B cell (primary cell): Measurements from ENCODE around the gene TTC23L. TPM values are rescaled to one million over a fixed set of nuclear protein-coding genes. Genes with fewer than 3 reads are reported as not detected.
A peak's percentile ranks its signal among the peaks of the same experiment; 100 is the strongest.
"Not testable (repeated sequence)": the region's sequence is repeated elsewhere in the genome, so short reads cannot be mapped to it uniquely, and the experiment has no call there.

Experiments used
- ATAC-seq: fragments of 200-7000 bp; cut with Tn5 transposase; one replicate; pipeline ENCODE4 v1.10.0; 2021; ENCODE audit warnings: low read depth, mild to moderate bottlenecking, moderate number of reproducible peaks, moderate library complexity
- CTCF ChIA-PET: fragments of 350-600 bp; sonication (Branson Sonifier 250); formaldehyde crosslinking; loops from one replicate; lab custom pipeline; 2021; ENCODE audit warnings: antibody characterized with exemption, inconsistent platforms; lab: Charles Lee
- POLR2A ChIA-PET: fragments of 350-600 bp; sonication (Branson Sonifier 250); formaldehyde crosslinking; loops from one replicate; lab custom pipeline; 2021; ENCODE audit warnings: antibody characterized with exemption; lab: Charles Lee
- DNase-seq: peaks from one replicate; pipeline ENCODE4 v3.0.0; 2013
- H2AFZ ChIP-seq: 2 replicates; pipeline ENCODE4 v1.6.1; 2012; ENCODE audit warnings: mild to moderate bottlenecking, low read depth, low read length; ENCODE audit not compliant: insufficient read depth, poor library complexity, severe bottlenecking
- H3K27ac ChIP-seq, 2 donors: 1 replicate in 1 of 2; 2 replicates in 1 of 2; pipeline ENCODE4 v1.5.1; 2012 to 2013; ENCODE audit warnings: low read length in 2 of 2, mild to moderate bottlenecking in 2 of 2, moderate library complexity in 1 of 2
- H3K27me3 ChIP-seq, 4 experiments: fragments of 200-600 bp in 1 of 4; sonication (generic) in 1 of 4; replicated peaks in 1 of 4; 1 replicate in 2 of 4; 2 replicates in 2 of 4; pipeline versions ENCODE4 v1.6.1 to v1.7.0; 2013 to 2016; ENCODE audit warnings: low read length in 3 of 4, mild to moderate bottlenecking in 2 of 4, mixed read lengths in 1 of 4, moderate library complexity in 1 of 4; ENCODE audit not compliant: insufficient read depth in 4 of 4, control insufficient read depth in 3 of 4; ENCODE audit errors: control extremely low read depth in 1 of 4
- H3K36me3 ChIP-seq, 2 experiments: replicated peaks in 1 of 2; 1 replicate in 1 of 2; 2 replicates in 1 of 2; pipeline versions ENCODE4 v1.6.1 to v1.7.1; 2013; ENCODE audit warnings: low read length in 1 of 2; ENCODE audit not compliant: insufficient read depth in 2 of 2, control insufficient read depth in 1 of 2; ENCODE audit errors: control extremely low read depth in 1 of 2, extremely low read depth in 1 of 2
- H3K4me1 ChIP-seq, 2 donors: fragments of 200-600 bp in 1 of 2; sonication (generic) in 1 of 2; 1 replicate in 1 of 2; 2 replicates in 1 of 2; pipeline versions ENCODE4 v1.5.1 to v1.6.1; 2013 to 2017; ENCODE audit warnings: low read length in 2 of 2; ENCODE audit not compliant: control insufficient read depth in 2 of 2, insufficient read depth in 2 of 2
- H3K4me2 ChIP-seq: replicated peaks from 2 replicates; pipeline ENCODE3; 2012; ENCODE audit warnings: mild to moderate bottlenecking, low read depth, low read length; ENCODE audit not compliant: poor library complexity, severe bottlenecking
- H3K4me3 ChIP-seq, 5 experiments: fragments of 200-600 bp in 1 of 5; sonication (generic) in 1 of 5; 1 replicate in 3 of 5; 2 replicates in 2 of 5; pipeline versions ENCODE4 v1.5.1 to v1.7.0; 2011 to 2016; ENCODE audit warnings: low read length in 4 of 5, mild to moderate bottlenecking in 4 of 5, low read depth in 2 of 5, control low read depth in 1 of 5, moderate library complexity in 1 of 5; ENCODE audit not compliant: insufficient read depth in 1 of 5; ENCODE audit errors: control extremely low read depth in 1 of 5, extremely low read depth in 1 of 5
- H3K79me2 ChIP-seq: fragments of 200-600 bp; sonication (generic); one replicate; pipeline ENCODE4 v1.6.0; 2016; ENCODE audit warnings: low read length; ENCODE audit not compliant: control insufficient read depth, insufficient read depth
- H3K9ac ChIP-seq: fragments of 200-600 bp; sonication (generic); 2 replicates; pipeline ENCODE4 v1.6.1; 2017; ENCODE audit warnings: mild to moderate bottlenecking, low read length, moderate library complexity
- H3K9me3 ChIP-seq, 3 donors: one replicate each; pipeline versions ENCODE4 v1.6.1 to v1.7.1; 2013; ENCODE audit warnings: low read length in 2 of 3; ENCODE audit not compliant: control insufficient read depth in 2 of 3, insufficient read depth in 1 of 3; ENCODE audit errors: control extremely low read depth in 1 of 3
- H4K20me1 ChIP-seq: 2 replicates; pipeline ENCODE4 v1.6.0; 2012; ENCODE audit warnings: mild to moderate bottlenecking, low read length; ENCODE audit not compliant: insufficient read depth, control insufficient read depth, poor library complexity, severe bottlenecking
- H3K27ac Mint-ChIP-seq: one replicate; pipeline ENCODE4 v1.8.0; 2021; ENCODE audit warnings: mixed read lengths
- H3K27me3 Mint-ChIP-seq: one replicate; pipeline ENCODE4 v1.8.0; 2021; ENCODE audit warnings: mixed read lengths
- H3K4me1 Mint-ChIP-seq: one replicate; pipeline ENCODE4 v1.8.0; 2021; ENCODE audit warnings: mixed read lengths
- H3K4me3 Mint-ChIP-seq: one replicate; pipeline ENCODE4 v1.8.0; 2021; ENCODE audit warnings: mixed read lengths
- H3K9me3 Mint-ChIP-seq: one replicate; pipeline ENCODE4 v1.8.0; 2022; ENCODE audit warnings: mixed read lengths; ENCODE audit not compliant: insufficient read depth
- CTCF ChIP-seq: fragments of 200-600 bp; IDR thresholded peaks from one replicate; pipeline ENCODE4 v1.8.0; 2022; ENCODE audit warnings: antibody characterized with exemption, mild to moderate bottlenecking
- EZH2 ChIP-seq: IDR thresholded peaks from 2 replicates; pipeline ENCODE4 v1.6.1; 2012; ENCODE audit warnings: borderline replicate concordance, low read depth, mild to moderate bottlenecking, moderate library complexity, low read length; ENCODE audit not compliant: insufficient read depth, poor library complexity, severe bottlenecking
- WGBS: methylation state at CpG from one replicate; pipeline ENCODE4 v1.1.5; 2013; ENCODE audit warnings: missing lambda C conversion rate; ENCODE audit not compliant: insufficient coverage; 5-methylcytosine and 5-hydroxymethylcytosine counted together
- intact Hi-C: fragments of 100-400 bp; cut with micrococcal nuclease; formaldehyde crosslinking; loops from one replicate; pipeline ENCODE4 v1.10.0; 2022
- polyA plus RNA-seq: library from polyadenylated mRNA; depleted of rRNA; stranded (reverse); fragments of >200 nt; gene quantifications from 2 replicates; pipeline ENCODE4 v1.2.3, GENCODE V29; 2012
- total RNA-seq, 2 donors: library from RNA; stranded (reverse); fragments of 120-200 nt in 1 of 2; gene quantifications; 1 replicate in 1 of 2; 2 replicates in 1 of 2; pipeline versions ENCODE4 v1.2.3 to v1.2.4, GENCODE V29; 2013 to 2022

The TTC23L gene
- total and polyA plus RNA-seq, 2 donors (not counting 1 experiment from before 2014, with no cell fraction given): 0.03 to 0.15 TPM

DNA sequence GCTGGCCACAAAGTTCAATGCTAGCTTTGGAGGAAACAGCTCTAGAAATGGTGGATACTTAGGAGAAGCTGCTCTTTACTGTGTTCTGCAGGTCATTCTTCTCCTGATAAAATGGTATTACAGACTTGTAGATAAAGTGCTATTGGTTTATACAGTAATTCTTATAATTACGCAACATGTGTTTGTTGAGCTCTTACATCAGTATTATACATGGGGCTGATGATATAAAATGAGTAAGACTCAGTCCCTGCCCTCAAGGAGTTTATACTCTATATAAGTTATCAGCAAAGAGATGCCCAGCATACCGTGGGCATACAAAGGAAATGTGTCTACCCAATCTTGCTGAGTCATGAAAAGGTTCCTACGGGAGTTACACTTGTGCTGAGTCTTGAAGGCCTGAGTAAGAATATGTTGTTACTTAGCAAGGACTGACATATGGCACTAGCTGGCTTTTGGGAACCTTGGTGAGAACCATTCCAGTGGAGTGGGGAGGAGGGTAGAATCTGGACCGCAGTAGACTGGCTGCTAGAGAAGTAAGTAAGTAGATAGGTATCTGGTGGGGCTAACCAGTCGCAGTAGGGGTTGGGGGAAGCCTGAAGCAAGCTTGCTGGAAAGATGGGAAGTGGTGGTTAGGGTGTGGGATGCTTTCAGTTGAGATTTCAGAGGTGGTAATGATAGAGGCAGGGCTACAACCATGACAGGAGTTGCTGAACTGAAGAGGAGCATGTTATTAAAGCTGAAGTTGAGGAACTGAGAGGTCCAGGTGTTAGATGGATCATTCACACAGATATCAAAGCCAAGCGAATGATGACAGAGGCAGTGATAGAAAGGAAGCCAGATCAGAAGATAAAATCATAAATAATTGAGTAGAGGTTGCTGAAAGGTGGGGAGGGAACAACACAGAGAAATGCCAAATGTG, 11.1 kb upstream of the TTC23L start:
- H3K4me1 Mint-ChIP-seq: peaks cover 7% of the 10 kb centered on the region
- no peaks in the 10 kb centered on the region for H4K20me1 ChIP-seq
- TF ChIP-seq CTCF: no peak
- no peak for TF ChIP-seq EZH2
- no peaks in the 10 kb centered on the region for H3K36me3 ChIP-seq
- DNase-seq: no peak
- no peak overlapping the region for H3K4me3 ChIP-seq
- H3K79me2 ChIP-seq: no peaks in the 10 kb centered on the region
- H2AFZ ChIP-seq: no peak overlapping the region
- ATAC-seq: peak; percentile 36
- no peaks in the 10 kb centered on the region for H3K27me3 ChIP-seq
- H3K27ac Mint-ChIP-seq: no peak overlapping the region
- no peak overlapping the region for H3K4me3 Mint-ChIP-seq
- intact Hi-C loops: no loop called here
- H3K27ac ChIP-seq: no peak overlapping the region
- no peak overlapping the region for H3K9ac ChIP-seq
- peaks cover 0 to 3% of the 10 kb centered on the region in 2 donors for H3K4me1 ChIP-seq
- H3K9me3 Mint-ChIP-seq: no peaks in the 10 kb centered on the region
- 69% methylated on average over 4 of the region's 6 CpGs for WGBS
- no peaks in the 10 kb centered on the region for H3K9me3 ChIP-seq
- H3K27me3 Mint-ChIP-seq: peaks cover 10% of the 10 kb centered on the region
- ChIA-PET CTCF (no interaction called here), POLR2A (no interaction called here)
- H3K4me2 ChIP-seq: no peak overlapping the region

GRCh38 chr5:34830827-34831226, 8.1 kb upstream of the TTC23L start:
- POLR2A ChIA-PET: not testable (repeated sequence)

More at GRCh38 chr5:34830827-34831226, 8.1 kb upstream of the TTC23L start:
- H2AFZ ChIP-seq, CTCF ChIA-PET, H3K27me3 ChIP-seq, H3K79me2 ChIP-seq, H3K4me3 Mint-ChIP-seq, H3K36me3 ChIP-seq, H3K9me3 ChIP-seq, ATAC-seq, H3K9ac ChIP-seq, H3K4me1 Mint-ChIP-seq, H3K4me1 ChIP-seq, H3K4me3 ChIP-seq, H3K27ac ChIP-seq, H3K27me3 Mint-ChIP-seq, H3K27ac Mint-ChIP-seq, H3K9me3 Mint-ChIP-seq, H3K4me2 ChIP-seq, H4K20me1 ChIP-seq, intact Hi-C loops, DNase-seq: not testable (repeated sequence)
- 96% methylated on average over 5 of the region's 7 CpGs for WGBS
